Omental fat pad (tissue), 4 donors: ENCODE results near the gene HDAC10. TPM values are rescaled to one million over a fixed set of nuclear protein-coding genes. Genes with fewer than 3 reads are reported as not detected.

Source experiments
- ATAC-seq: fragments of 150-250 bp; one replicate; pipeline ENCODE4 v1.9.1; 2016; ENCODE audit warnings: mild to moderate bottlenecking, moderate library complexity; ENCODE audit not compliant: low FRiP score
- DNase-seq: peaks from one replicate; pipeline ENCODE4 v3.0.0-alpha.2; 2019; ENCODE audit warnings: low spot score
- CTCF ChIP-seq, 3 donors: fragments of 450-650 bp; IDR thresholded peaks; one replicate each; pipeline ENCODE4 v1.5.1; 2016 to 2017; ENCODE audit warnings: antibody characterized with exemption in 3 of 3, mild to moderate bottlenecking in 3 of 3, moderate library complexity in 2 of 3
- total RNA-seq, 4 donors: library from RNA; depleted of rRNA; stranded (reverse); fragments of >200 nt; gene quantifications; one replicate each; pipeline ENCODE4 v1.1.0, GENCODE V29; 2016

Gene HDAC10
- total RNA-seq, 4 donors from 2014 or later: 18.4 to 53.8 (median 23.6) TPM

- no peak for DNase-seq
- TF ChIP-seq CTCF (IDR thresholded peaks at IDR 0.05): no peak
These were observed 19.1 kb upstream of the HDAC10 start, which contains the start of gene MAPK11 for GRCh38 chr22:50269970-50270665. Gene MAPK11, minus strand, starts transcription at chr22:50270380. Its CDS starts 88 bp downstream, at chr22:50270292.

GRCh38 chr22:50269573-50269969 is 18.5 kb upstream of the HDAC10 start:
- no peak for DNase-seq
- TF ChIP-seq CTCF (IDR thresholded peaks at IDR 0.05): no peak
- no peak for ATAC-seq

More at GRCh38 chr22:50269970-50270665, 19.1 kb upstream of the HDAC10 start, which contains the start of gene MAPK11:
- ATAC-seq: peak; percentile 61

- no peak for ATAC-seq
- no peak for TF ChIP-seq CTCF (IDR thresholded peaks at IDR 0.05)
- DNase-seq: no peak
These were observed 17.6 kb upstream of the HDAC10 start for GRCh38 chr22:50268655-50269113.

- TF ChIP-seq CTCF (IDR thresholded peaks at IDR 0.05): no peak
- ATAC-seq (no peak), DNase-seq (no peak)
These were observed 16.7 kb upstream of the HDAC10 start for GRCh38 chr22:50267591-50268390.

GRCh38 chr22:50266994-50267393 is 15.9 kb upstream of the HDAC10 start:
- TF ChIP-seq CTCF (IDR thresholded peaks at IDR 0.05): no peak
- no peak for ATAC-seq
- DNase-seq: no peak

GRCh38 chr22:50264946-50265669 is 14.0 kb upstream of the HDAC10 start:
- no peak for TF ChIP-seq CTCF (IDR thresholded peaks at IDR 0.05)
- DNase-seq (no peak), ATAC-seq (no peak)
